Natural killer cell treated with Interleukin-12 subunit alpha and Interleukin-12 subunit beta and Interleukin-15 and Interleukin-18, amount 100 ng/mL, for 72 hours (primary cell): ENCODE results near the gene COA1. TPM values are rescaled to one million over a fixed set of nuclear protein-coding genes. Genes with fewer than 3 reads are reported as not detected.
"Not testable (repeated sequence)": the region's sequence is repeated elsewhere in the genome, so short reads cannot be mapped to it uniquely, and the experiment has no call there.

Experiments used
- ATAC-seq, 2 donors: fragments of 150-1000 bp; cut with Tn5 transposase in 1 of 2; sonication (Bioruptor Pico), chemical (Tn5 transposase) in 1 of 2; 2 replicates each; pipeline ENCODE4 v1.10.0; 2021
- DNase-seq: peaks from one replicate; pipeline ENCODE4 v3.0.0; 2022; ENCODE audit warnings: low spot score
- H3K27ac Mint-ChIP-seq, 2 donors: 1 replicate in 1 of 2; 2 replicates in 1 of 2; pipeline ENCODE4 v1.8.0; 2022; ENCODE audit warnings: mixed read lengths in 2 of 2, mild to moderate bottlenecking in 1 of 2, moderate library complexity in 1 of 2
- H3K27me3 Mint-ChIP-seq, 2 donors: 1 replicate in 1 of 2; 2 replicates in 1 of 2; pipeline ENCODE4 v1.8.0; 2022; ENCODE audit warnings: mixed read lengths in 2 of 2
- H3K36me3 Mint-ChIP-seq: one replicate; pipeline ENCODE4 v1.8.0; 2022; ENCODE audit warnings: mixed read lengths
- H3K4me1 Mint-ChIP-seq, 2 donors: 1 replicate in 1 of 2; 2 replicates in 1 of 2; pipeline ENCODE4 v1.8.0; 2022; ENCODE audit warnings: low read depth in 2 of 2, mixed read lengths in 2 of 2, mild to moderate bottlenecking in 1 of 2
- H3K4me3 Mint-ChIP-seq: one replicate; pipeline ENCODE4 v1.8.0; 2022; ENCODE audit warnings: mixed read lengths
- H3K9me3 Mint-ChIP-seq: 2 replicates; pipeline ENCODE4 v1.8.0; 2022; ENCODE audit warnings: mixed read lengths
- total RNA-seq, 2 donors: library from RNA; stranded (reverse); gene quantifications; one replicate each; pipeline ENCODE4 v1.2.3, GENCODE V29; 2022

COA1 gene
- total RNA-seq: 100 to 1,000 TPM in 1 of 2 donors, 10 to 100 TPM in 1; 77.2 to 119 TPM

GRCh38 chr7:43729214-43729923 is at the start of gene COA1:
Gene COA1 (minus strand): TSS chr7:43729523. CDS start chr7:43648614, 80,909 bp downstream.
- Mint-ChIP-seq H3K36me3 (peaks cover 13% of the 10 kb centered on the region), H3K4me3 (peak within 1 kb of the TSS; percentile 95), H3K4me1 (peaks cover 21 to 24% of the 10 kb centered on the region in 2 donors), H3K27ac (peak within 1 kb of the TSS; percentile 84 to 87), H3K27me3 (no peaks in the 10 kb centered on the region), H3K9me3 (no peaks in the 10 kb centered on the region)
- ATAC-seq (peak; percentile 98), DNase-seq (peak; percentile 89)

- Mint-ChIP-seq H3K4me1 (peaks cover 8 to 16% of the 10 kb centered on the region in 2 donors), H3K27ac (peak overlapping the region in 1 of 2 donors; percentile 72), H3K36me3 (peaks cover 14% of the 10 kb centered on the region)
- H3K27me3 Mint-ChIP-seq, DNase-seq, H3K9me3 Mint-ChIP-seq, H3K4me3 Mint-ChIP-seq, ATAC-seq: not testable (repeated sequence)
Measured at GRCh38 chr7:43778293-43779044, 49.1 kb upstream of the COA1 start.

- H3K4me1 Mint-ChIP-seq, ATAC-seq, H3K4me3 Mint-ChIP-seq, H3K27me3 Mint-ChIP-seq, H3K27ac Mint-ChIP-seq, H3K9me3 Mint-ChIP-seq, DNase-seq: not testable (repeated sequence)
- H3K36me3 Mint-ChIP-seq: peaks cover 14% of the 10 kb centered on the region
Measured at GRCh38 chr7:43775255-43775654, 45.9 kb upstream of the COA1 start.

- DNase-seq, ATAC-seq, H3K27me3 Mint-ChIP-seq, H3K9me3 Mint-ChIP-seq, H3K27ac Mint-ChIP-seq, H3K4me3 Mint-ChIP-seq, H3K4me1 Mint-ChIP-seq: not testable (repeated sequence)
- H3K36me3 Mint-ChIP-seq: peaks cover 14% of the 10 kb centered on the region
Measured at GRCh38 chr7:43773268-43773667, 43.9 kb upstream of the COA1 start.

GRCh38 chr7:43771573-43771972 is 42.2 kb upstream of the COA1 start:
- H3K27ac Mint-ChIP-seq: peak overlapping the region in 1 of 2 donors; percentile 31
- H3K9me3 Mint-ChIP-seq: no peaks in the 10 kb centered on the region
- H3K27me3 Mint-ChIP-seq: no peaks in the 10 kb centered on the region
- peaks cover 0 to 3% of the 10 kb centered on the region in 2 donors for H3K4me1 Mint-ChIP-seq
- H3K36me3 Mint-ChIP-seq: peaks cover 10% of the 10 kb centered on the region
- no peak overlapping the region for H3K4me3 Mint-ChIP-seq
- DNase-seq: no peak
- ATAC-seq: peak in 1 of 2 donors; percentile 9

- Mint-ChIP-seq H3K27ac (no peak overlapping the region), H3K4me1 (no peaks in the 10 kb centered on the region), H3K36me3 (peaks cover 7% of the 10 kb centered on the region), H3K27me3 (no peaks in the 10 kb centered on the region), H3K9me3 (no peaks in the 10 kb centered on the region), H3K4me3 (no peak overlapping the region)
- DNase-seq: no peak
- no peak for ATAC-seq
Measured at GRCh38 chr7:43771128-43771527, 41.8 kb upstream of the COA1 start.

GRCh38 chr7:43769791-43770465 is 40.6 kb upstream of the COA1 start:
- Mint-ChIP-seq H3K36me3 (no peaks in the 10 kb centered on the region), H3K27me3 (no peaks in the 10 kb centered on the region), H3K4me1 (peaks cover 0 to under 1% of the 10 kb centered on the region in 2 donors), H3K4me3 (no peak overlapping the region), H3K27ac (no peak overlapping the region), H3K9me3 (no peaks in the 10 kb centered on the region)
- DNase-seq: no peak
- ATAC-seq: no peak

GRCh38 chr7:43769281-43769680 is 40.0 kb upstream of the COA1 start:
- no peaks in the 10 kb centered on the region for H3K9me3 Mint-ChIP-seq
- H3K4me1 Mint-ChIP-seq: peaks cover 3 to 7% of the 10 kb centered on the region in 2 donors
- H3K36me3 Mint-ChIP-seq: no peaks in the 10 kb centered on the region
- no peak overlapping the region for H3K4me3 Mint-ChIP-seq
- no peaks in the 10 kb centered on the region for H3K27me3 Mint-ChIP-seq
- H3K27ac Mint-ChIP-seq: no peak overlapping the region
- ATAC-seq (no peak), DNase-seq (no peak)

- ATAC-seq: peak in 1 of 2 donors; percentile 41
- Mint-ChIP-seq H3K27ac (no peak overlapping the region), H3K4me1 (peaks cover 6 to 10% of the 10 kb centered on the region in 2 donors), H3K9me3 (no peaks in the 10 kb centered on the region), H3K36me3 (no peaks in the 10 kb centered on the region), H3K27me3 (no peaks in the 10 kb centered on the region), H3K4me3 (no peak overlapping the region)
- DNase-seq: no peak
Measured at GRCh38 chr7:43768887-43769272, 39.6 kb upstream of the COA1 start.

- peak in 1 of 2 donors; percentile 17 for ATAC-seq
- Mint-ChIP-seq H3K27me3 (no peaks in the 10 kb centered on the region), H3K36me3 (no peaks in the 10 kb centered on the region), H3K4me3 (no peak overlapping the region), H3K27ac (no peak overlapping the region), H3K4me1 (peaks cover 6 to 10% of the 10 kb centered on the region in 2 donors), H3K9me3 (no peaks in the 10 kb centered on the region)
- no peak for DNase-seq
Measured at GRCh38 chr7:43768201-43768886, 39.0 kb upstream of the COA1 start.

GRCh38 chr7:43767311-43767710 is 38.0 kb upstream of the COA1 start:
- DNase-seq: no peak
- ATAC-seq: no peak
- H3K4me3 Mint-ChIP-seq: no peak overlapping the region
- H3K27ac Mint-ChIP-seq: peak overlapping the region in 1 of 2 donors; percentile 65
- no peaks in the 10 kb centered on the region for H3K36me3 Mint-ChIP-seq
- no peaks in the 10 kb centered on the region for H3K9me3 Mint-ChIP-seq
- peaks cover 10 to 14% of the 10 kb centered on the region in 2 donors for H3K4me1 Mint-ChIP-seq
- H3K27me3 Mint-ChIP-seq: no peaks in the 10 kb centered on the region

GRCh38 chr7:43766564-43766963 is 37.2 kb upstream of the COA1 start:
- H3K9me3 Mint-ChIP-seq: no peaks in the 10 kb centered on the region
- H3K4me3 Mint-ChIP-seq: no peak overlapping the region
- peaks cover 14% of the 10 kb centered on the region in 2 donors for H3K4me1 Mint-ChIP-seq
- H3K36me3 Mint-ChIP-seq: no peaks in the 10 kb centered on the region
- ATAC-seq: no peak
- H3K27me3 Mint-ChIP-seq: no peaks in the 10 kb centered on the region
- no peak for DNase-seq
- H3K27ac Mint-ChIP-seq: no peak overlapping the region

GRCh38 chr7:43764807-43765491 is 35.6 kb upstream of the COA1 start:
- H3K4me1 Mint-ChIP-seq: peaks cover 18 to 20% of the 10 kb centered on the region in 2 donors
- DNase-seq: no peak
- H3K4me3 Mint-ChIP-seq: no peak overlapping the region
- ATAC-seq: no peak
- no peaks in the 10 kb centered on the region for H3K27me3 Mint-ChIP-seq
- H3K9me3 Mint-ChIP-seq: no peaks in the 10 kb centered on the region
- H3K36me3 Mint-ChIP-seq: no peaks in the 10 kb centered on the region
- H3K27ac Mint-ChIP-seq: peak overlapping the region in 1 of 2 donors; percentile 78
